IMR-90 (cell line): ENCODE measurements around the gene ABTB2. TPM values are rescaled to one million over a fixed set of nuclear protein-coding genes. Genes with fewer than 3 reads are reported as not detected.

Source experiments
- ATAC-seq: fragments of 200-7000 bp; cut with Tn5 transposase; 2 replicates; pipeline ENCODE4 v1.9.1; 2020; ENCODE audit warnings: low read depth, mild to moderate bottlenecking, moderate library complexity
- BruUV-seq: library from RNA; stranded (reverse); fragments of 400-500 nt; replicated peaks from 2 replicates; lab custom pipeline; 2021; lab: Mats Ljungman, UMichigan
- CTCF ChIA-PET: fragments of 300-600 bp; formaldehyde crosslinking; extraction: SDS; loops from one replicate; lab custom pipeline; 2021; ENCODE audit warnings: antibody characterized with exemption; lab: Yijun Ruan, JAX
- POLR2A ChIA-PET: fragments of 300-600 bp; sonication (Branson Sonifier 250); formaldehyde crosslinking; loops from one replicate; lab custom pipeline; 2022; ENCODE audit warnings: antibody characterized with exemption; ENCODE audit not compliant: unreplicated experiment; lab: Charles Lee
- DNase-seq: peaks from one replicate; pipeline ENCODE4 v3.0.0; 2013
- H2AFZ ChIP-seq: replicated peaks from 2 replicates; pipeline ENCODE3; 2013; ENCODE audit warnings: low read length, mild to moderate bottlenecking; ENCODE audit not compliant: poor library complexity
- H2AK5ac ChIP-seq: 2 replicates; pipeline ENCODE4 v1.6.1; 2013; ENCODE audit warnings: low read depth, low read length, inconsistent platforms
- H2AK9ac ChIP-seq: replicated peaks from 2 replicates; pipeline ENCODE3; 2013; ENCODE audit warnings: mild to moderate bottlenecking, low read depth, low read length, moderate library complexity; ENCODE audit not compliant: poor library complexity
- H2BK120ac ChIP-seq: 2 replicates; pipeline ENCODE4 v1.6.1; 2013; ENCODE audit warnings: low read depth, low read length, inconsistent platforms
- H2BK15ac ChIP-seq: 3 replicates; pipeline ENCODE4 v1.6.1; 2013; ENCODE audit warnings: low read depth, low read length, inconsistent platforms
- H2BK20ac ChIP-seq: 2 replicates; pipeline ENCODE4 v1.6.1; 2013; ENCODE audit warnings: low read depth, mild to moderate bottlenecking, inconsistent platforms, low read length, moderate library complexity
- H2BK5ac ChIP-seq: 2 replicates; pipeline ENCODE4 v1.6.1; 2013; ENCODE audit warnings: mild to moderate bottlenecking, low read depth, low read length, inconsistent platforms; ENCODE audit not compliant: poor library complexity, severe bottlenecking
- H3K14ac ChIP-seq: replicated peaks from 2 replicates; pipeline ENCODE4 v1.6.1; 2013; ENCODE audit warnings: low read depth, low read length, inconsistent platforms
- H3K18ac ChIP-seq: 2 replicates; pipeline ENCODE4 v1.6.1; 2013; ENCODE audit warnings: low read depth, low read length, control low read depth
- H3K23ac ChIP-seq: 2 replicates; pipeline ENCODE4 v1.6.1; 2013; ENCODE audit warnings: low read depth, low read length, inconsistent platforms
- H3K27ac ChIP-seq: 2 replicates; pipeline ENCODE4 v1.5.1; 2013; ENCODE audit warnings: mild to moderate bottlenecking, control low read depth, low read length; ENCODE audit not compliant: insufficient read depth
- H3K27me3 ChIP-seq: 2 replicates; pipeline ENCODE4 v1.6.1; 2013; ENCODE audit warnings: low read length; ENCODE audit not compliant: control insufficient read depth, insufficient read depth
- H3K36me3 ChIP-seq: 2 replicates; pipeline ENCODE4 v1.6.1; 2013; ENCODE audit warnings: low read length, mixed read lengths; ENCODE audit not compliant: control insufficient read depth, insufficient read depth
- H3K4ac ChIP-seq: 2 replicates; pipeline ENCODE4 v1.6.1; 2013; ENCODE audit warnings: low read depth, low read length, inconsistent platforms
- H3K4me1 ChIP-seq: 2 replicates; pipeline ENCODE4 v1.6.1; 2013; ENCODE audit warnings: low read length, mixed read lengths; ENCODE audit not compliant: control insufficient read depth, insufficient read depth
- H3K4me2 ChIP-seq: 2 replicates; pipeline ENCODE4 v1.6.1; 2013; ENCODE audit warnings: low read depth, mild to moderate bottlenecking, control low read depth, low read length, moderate library complexity
- H3K4me3 ChIP-seq: 2 replicates; pipeline ENCODE4 v1.5.1; 2013; ENCODE audit warnings: low read depth, mild to moderate bottlenecking, control low read depth, low read length, moderate library complexity; ENCODE audit not compliant: insufficient read depth
- H3K56ac ChIP-seq: 2 replicates; pipeline ENCODE4 v1.6.1; 2013; ENCODE audit warnings: low read length, inconsistent platforms; ENCODE audit not compliant: insufficient read depth; ENCODE audit errors: extremely low read depth
- H3K79me1 ChIP-seq, 2 experiments: 2 replicates each; pipeline ENCODE4 v1.6.1; 2013; ENCODE audit warnings: low read length in 2 of 2, inconsistent platforms in 1 of 2, low read depth in 1 of 2
- H3K9ac ChIP-seq: 2 replicates; pipeline ENCODE4 v1.6.1; 2013; ENCODE audit warnings: low read depth, low read length, control low read depth
- H3K9me1 ChIP-seq: 2 replicates; pipeline ENCODE4 v1.6.1; 2013; ENCODE audit warnings: low read length, inconsistent platforms; ENCODE audit not compliant: insufficient read depth
- H3K9me3 ChIP-seq: 2 replicates; pipeline ENCODE4 v1.6.1; 2013; ENCODE audit warnings: low read length; ENCODE audit not compliant: control insufficient read depth, insufficient read depth
- H4K20me1 ChIP-seq: 2 replicates; pipeline ENCODE4 v1.6.1; 2013; ENCODE audit warnings: low read length, inconsistent platforms; ENCODE audit not compliant: insufficient read depth
- H4K5ac ChIP-seq: 2 replicates; pipeline ENCODE4 v1.6.1; 2013; ENCODE audit warnings: mild to moderate bottlenecking, low read depth, low read length, control low read depth
- H4K8ac ChIP-seq, 2 experiments: 2 replicates each; pipeline ENCODE4 v1.6.1; 2013; ENCODE audit warnings: low read depth in 2 of 2, low read length in 2 of 2, control low read depth in 1 of 2, inconsistent platforms in 1 of 2
- H4K91ac ChIP-seq: 2 replicates; pipeline ENCODE4 v1.6.1; 2013; ENCODE audit warnings: low read depth, low read length, inconsistent platforms; ENCODE audit not compliant: insufficient read depth
- BHLHE40 ChIP-seq: fragments of 150-350 bp; IDR thresholded peaks from 2 replicates; pipeline ENCODE4 v1.6.1; 2016; ENCODE audit warnings: mild to moderate bottlenecking, low read depth, low read length
- CEBPB ChIP-seq: IDR thresholded peaks from 2 replicates; pipeline ENCODE4 v1.6.1; 2012; ENCODE audit warnings: low read depth, low read length, improper control_type of control experiment
- CHD1 ChIP-seq: IDR thresholded peaks from 2 replicates; pipeline ENCODE4 v1.6.1; 2012; ENCODE audit warnings: low read depth, low read length, improper control_type of control experiment
- ELK1 ChIP-seq: fragments of 150-350 bp; IDR thresholded peaks from 2 replicates; pipeline ENCODE4 v1.6.1; 2016; ENCODE audit warnings: low read depth, mild to moderate bottlenecking, low read length, moderate library complexity, borderline replicate concordance
- FOS ChIP-seq: fragments of 150-350 bp; IDR thresholded peaks from 2 replicates; pipeline ENCODE4 v1.6.1; 2016; ENCODE audit warnings: low read depth, low read length
- MAFK ChIP-seq: IDR thresholded peaks from 2 replicates; pipeline ENCODE4 v1.6.1; 2012; ENCODE audit warnings: low read depth, low read length, improper control_type of control experiment
- MAZ ChIP-seq: IDR thresholded peaks from 2 replicates; pipeline ENCODE4 v1.6.1; 2012; ENCODE audit warnings: low read depth, mild to moderate bottlenecking, low read length, improper control_type of control experiment, moderate library complexity, borderline replicate concordance
- MXI1 ChIP-seq: IDR thresholded peaks from 2 replicates; pipeline ENCODE4 v1.6.1; 2012; ENCODE audit warnings: low read depth, mild to moderate bottlenecking, low read length, moderate library complexity, borderline replicate concordance
- NFE2L2 ChIP-seq: fragments of 150-350 bp; IDR thresholded peaks from 2 replicates; pipeline ENCODE4 v1.6.1; 2016; ENCODE audit warnings: low read depth, mild to moderate bottlenecking, low read length
- POLR2A ChIP-seq: IDR thresholded peaks from 2 replicates; pipeline ENCODE4 v1.6.1; 2012; ENCODE audit warnings: mild to moderate bottlenecking, low read depth, low read length
- RAD21 ChIP-seq: IDR thresholded peaks from 2 replicates; pipeline ENCODE4 v1.6.1; 2012; ENCODE audit warnings: low read length, improper control_type of control experiment
- RCOR1 ChIP-seq: IDR thresholded peaks from 2 replicates; pipeline ENCODE4 v1.6.1; 2012; ENCODE audit warnings: mild to moderate bottlenecking, low read length, improper control_type of control experiment; ENCODE audit not compliant: insufficient replicate concordance
- RFX5 ChIP-seq: IDR thresholded peaks from 2 replicates; pipeline ENCODE4 v1.8.0; 2012; ENCODE audit warnings: low read depth, mild to moderate bottlenecking, low read length, moderate library complexity
- SMC3 ChIP-seq: fragments of 150-350 bp; IDR thresholded peaks from 2 replicates; pipeline ENCODE4 v1.6.1; 2016; ENCODE audit warnings: low read depth, mild to moderate bottlenecking, antibody characterized with exemption, low read length, moderate library complexity
- WGBS, 2 experiments: methylation state at CpG; one replicate each; pipeline versions ENCODE4 v1.1.5 to v1.1.7; 2013; ENCODE audit warnings: missing lambda C conversion rate in 2 of 2; ENCODE audit not compliant: insufficient read length in 1 of 2; ENCODE audit errors: extremely low coverage in 2 of 2; 5-methylcytosine and 5-hydroxymethylcytosine counted together
- dilution Hi-C: fragments of 300-500 bp; cut with HindIII; formaldehyde crosslinking; loops from one replicate; pipeline ENCODE4 v1.14.3; 2018; ENCODE audit warnings: low sequenced_read_pairs; ENCODE audit not compliant: unreplicated experiment
- in situ Hi-C: fragments of 300-500 bp; cut with MboI; formaldehyde crosslinking; loops from 3 replicates; pipeline ENCODE4 v1.14.3; 2019; ENCODE audit warnings: low sequenced_read_pairs, inconsistent platforms, mixed read lengths
- intact Hi-C: fragments of 100-400 bp; cut with micrococcal nuclease; formaldehyde crosslinking; loops from 2 replicates; pipeline ENCODE4 v1.10.0; 2022
- polyA plus RNA-seq, 3 experiments: library from polyadenylated mRNA; depleted of rRNA; stranded (reverse); fragments of >200 nt; gene quantifications; 2 replicates each; pipeline ENCODE4 v1.2.3, GENCODE V29; 2012; ENCODE audit warnings: low replicate concordance in 1 of 3
- total RNA-seq: library from RNA; depleted of rRNA; stranded (reverse); fragments of >200 nt; gene quantifications from 2 replicates; pipeline ENCODE4 v1.2.3, GENCODE V29; 2012
- TF ChIP-seq, protein P1 (sequence below): conservative IDR thresholded peaks from 2 replicates; pipeline ENCODE4 v1.5.1; 2012; ENCODE audit warnings: mild to moderate bottlenecking, low read depth, low read length, improper control_type of control experiment
- TF ChIP-seq, protein P2 (sequence below): fragments of 150-350 bp; IDR thresholded peaks from 2 replicates; pipeline ENCODE4 v1.6.1; 2017; ENCODE audit warnings: mild to moderate bottlenecking, antibody characterized with exemption, low read length, low read depth

Gene ABTB2
- total and polyA plus RNA-seq, 2 of the 4 experiments (the other 2 are of a cell fraction) = 0.18 to 2.0 TPM

- dilution Hi-C loops (no loop called here), intact Hi-C loops (no loop called here), in situ Hi-C loops (no loop called here)
- no peak for TF ChIP-seq FOS
- no peak for TF ChIP-seq ELK1
- no peak for TF ChIP-seq MAZ
- no peak for TF ChIP-seq RAD21
- no peak for TF ChIP-seq CEBPB
- TF ChIP-seq, protein P1, sequence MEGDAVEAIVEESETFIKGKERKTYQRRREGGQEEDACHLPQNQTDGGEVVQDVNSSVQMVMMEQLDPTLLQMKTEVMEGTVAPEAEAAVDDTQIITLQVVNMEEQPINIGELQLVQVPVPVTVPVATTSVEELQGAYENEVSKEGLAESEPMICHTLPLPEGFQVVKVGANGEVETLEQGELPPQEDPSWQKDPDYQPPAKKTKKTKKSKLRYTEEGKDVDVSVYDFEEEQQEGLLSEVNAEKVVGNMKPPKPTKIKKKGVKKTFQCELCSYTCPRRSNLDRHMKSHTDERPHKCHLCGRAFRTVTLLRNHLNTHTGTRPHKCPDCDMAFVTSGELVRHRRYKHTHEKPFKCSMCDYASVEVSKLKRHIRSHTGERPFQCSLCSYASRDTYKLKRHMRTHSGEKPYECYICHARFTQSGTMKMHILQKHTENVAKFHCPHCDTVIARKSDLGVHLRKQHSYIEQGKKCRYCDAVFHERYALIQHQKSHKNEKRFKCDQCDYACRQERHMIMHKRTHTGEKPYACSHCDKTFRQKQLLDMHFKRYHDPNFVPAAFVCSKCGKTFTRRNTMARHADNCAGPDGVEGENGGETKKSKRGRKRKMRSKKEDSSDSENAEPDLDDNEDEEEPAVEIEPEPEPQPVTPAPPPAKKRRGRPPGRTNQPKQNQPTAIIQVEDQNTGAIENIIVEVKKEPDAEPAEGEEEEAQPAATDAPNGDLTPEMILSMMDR = no peak
- TF ChIP-seq RFX5 = no peak
- TF ChIP-seq, protein P2, sequence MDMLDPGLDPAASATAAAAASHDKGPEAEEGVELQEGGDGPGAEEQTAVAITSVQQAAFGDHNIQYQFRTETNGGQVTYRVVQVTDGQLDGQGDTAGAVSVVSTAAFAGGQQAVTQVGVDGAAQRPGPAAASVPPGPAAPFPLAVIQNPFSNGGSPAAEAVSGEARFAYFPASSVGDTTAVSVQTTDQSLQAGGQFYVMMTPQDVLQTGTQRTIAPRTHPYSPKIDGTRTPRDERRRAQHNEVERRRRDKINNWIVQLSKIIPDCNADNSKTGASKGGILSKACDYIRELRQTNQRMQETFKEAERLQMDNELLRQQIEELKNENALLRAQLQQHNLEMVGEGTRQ = no peak
- TF ChIP-seq MXI1 = no peak
- no peak for TF ChIP-seq NFE2L2
- no peak for TF ChIP-seq CHD1
- no peak for TF ChIP-seq RCOR1
- TF ChIP-seq SMC3 = no peak
- no peak for TF ChIP-seq POLR2A
- TF ChIP-seq BHLHE40 = no peak
- no peak for TF ChIP-seq MAFK
- Histone ChIP-seq H2AK9ac (no peak overlapping the region), H2AFZ (no peak overlapping the region), H3K18ac (no peak overlapping the region), H3K56ac (no peak overlapping the region), H3K4me2 (no peak overlapping the region), H3K27me3 (no peaks in the 10 kb centered on the region; the same call in 1 of the 2 replicates), H4K5ac (no peak overlapping the region), H4K91ac (no peak overlapping the region), H3K4me1 (peaks cover 8% of the 10 kb centered on the region), H3K23ac (no peak overlapping the region), H3K36me3 (no peaks in the 10 kb centered on the region), H2AK5ac (no peak overlapping the region), H2BK20ac (no peak overlapping the region), H3K4me3 (no peak overlapping the region), H2BK5ac (no peak overlapping the region), H3K9ac (no peak overlapping the region), H4K20me1 (no peaks in the 10 kb centered on the region), H3K9me1 (peaks cover 4% of the 10 kb centered on the region; the same call in 1 of the 2 replicates), H3K27ac (no peak overlapping the region), H3K79me1 (no peaks in the 10 kb centered on the region), H4K8ac (no peak overlapping the region), H3K4ac (no peak overlapping the region), H3K14ac (no peak overlapping the region), H2BK120ac (no peak overlapping the region), H2BK15ac (no peak overlapping the region), H3K9me3 (no peaks in the 10 kb centered on the region)
- WGBS, 2 experiments = no CpG with 5 or more reads among the region's 5 CpGs
- ATAC-seq (no peak), DNase-seq (no peak)
- BruUV-seq = no TSS peak
- POLR2A ChIA-PET = no interaction called here
- CTCF ChIA-PET = no interaction called here
Measured at GRCh38 chr11:34239465-34240149, 118.2 kb downstream of the ABTB2 start.
